HTERT RPE-1 (cell line): Measurements from ENCODE around the gene CEMIP.

Experiments used
- in situ Hi-C: fragments of 300-500 bp; cut with MboI; formaldehyde crosslinking; loops from 4 replicates; pipeline ENCODE4 v1.14.3; 2020; ENCODE audit warnings: low sequenced_read_pairs

CEMIP gene

DNA sequence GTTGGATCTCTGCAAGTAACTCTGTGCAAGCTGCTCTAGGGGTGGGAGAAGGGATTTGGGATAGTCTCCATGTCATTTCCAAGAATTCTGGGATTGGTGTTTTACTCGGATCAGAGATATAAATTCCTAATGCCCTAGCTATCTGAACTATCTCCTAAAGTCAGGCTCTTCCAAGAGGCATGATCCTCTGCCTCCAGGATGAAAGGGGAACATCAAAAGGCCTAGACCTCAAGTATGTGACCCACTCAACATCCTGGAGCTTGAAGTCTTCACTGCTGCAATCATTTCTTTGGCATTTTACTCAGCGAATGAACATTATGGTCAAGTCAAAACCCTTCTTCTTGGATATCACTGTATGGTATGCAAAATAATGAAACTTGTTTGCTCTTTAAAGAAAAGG lies 104.5 kb downstream of the CEMIP start:
- in situ Hi-C loops: no loop called here

DNA sequence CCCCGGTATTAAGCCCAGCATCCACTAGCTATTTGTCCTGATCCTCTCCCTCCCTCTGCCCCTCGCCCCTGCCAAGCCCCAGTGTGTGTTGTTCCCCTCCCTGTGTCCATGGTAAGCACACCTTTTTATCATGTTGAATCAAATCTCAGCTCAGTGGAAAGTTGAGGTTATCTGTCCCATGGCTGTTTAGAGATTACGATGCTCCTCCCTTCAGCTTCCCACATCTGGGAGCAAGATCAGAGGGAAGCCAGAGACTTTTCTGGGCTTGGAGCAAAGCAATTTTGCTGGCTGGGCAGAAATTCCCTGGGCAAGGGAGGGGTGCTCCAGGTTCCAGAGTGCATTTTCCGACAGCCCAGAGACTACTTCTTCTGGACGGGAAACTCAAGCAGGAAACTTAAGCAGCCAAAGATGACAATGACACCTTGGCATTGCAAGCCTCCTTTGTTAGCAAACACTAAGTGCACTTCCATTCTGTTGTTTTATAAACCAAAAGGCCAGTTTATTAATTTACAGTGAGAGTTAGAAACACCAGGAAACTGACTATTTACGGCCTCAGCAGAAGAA lies 105.9 kb downstream of the CEMIP start:
- in situ Hi-C loops: no loop called here

DNA sequence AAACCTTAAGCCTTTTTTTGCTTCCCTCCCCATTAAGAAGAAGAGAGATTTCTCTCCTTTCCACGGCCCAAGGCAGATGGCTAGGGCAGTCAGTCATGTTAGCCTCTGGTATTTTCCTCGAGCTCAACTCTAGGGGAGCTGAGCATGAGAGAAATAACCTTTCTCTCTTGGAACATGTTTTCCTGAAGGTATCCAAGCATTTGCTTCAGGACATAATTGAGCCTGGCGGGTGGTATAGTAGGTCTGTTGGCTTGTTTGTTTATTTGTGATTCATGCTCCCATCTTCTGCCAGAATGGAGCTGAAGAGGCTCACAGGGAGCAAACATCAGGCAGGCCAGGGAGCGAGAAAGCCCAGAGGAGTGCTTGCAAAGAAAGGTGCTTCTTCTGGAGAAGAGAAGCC lies 108.0 kb downstream of the CEMIP start:
- in situ Hi-C loops: no loop called here

DNA sequence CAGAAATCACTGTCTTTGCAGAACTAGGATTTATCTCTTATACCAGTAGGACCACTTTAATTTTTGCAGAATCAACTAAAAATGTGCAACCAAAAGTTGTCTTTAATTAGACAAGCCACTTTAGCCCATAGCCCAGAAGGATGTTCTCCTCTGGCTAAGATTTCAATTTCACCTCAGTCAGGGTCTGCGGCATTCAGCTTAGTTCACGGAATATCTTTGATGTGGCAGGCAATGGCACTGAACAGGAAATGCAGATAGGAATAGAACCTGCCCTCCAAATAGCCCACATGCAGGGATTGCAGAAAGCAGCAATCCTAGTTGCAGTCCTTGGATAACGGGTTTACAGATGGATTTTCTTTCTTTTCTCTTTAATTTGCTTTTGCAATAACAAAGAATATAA lies 109.7 kb downstream of the CEMIP start:
- in situ Hi-C loops: no loop called here

DNA sequence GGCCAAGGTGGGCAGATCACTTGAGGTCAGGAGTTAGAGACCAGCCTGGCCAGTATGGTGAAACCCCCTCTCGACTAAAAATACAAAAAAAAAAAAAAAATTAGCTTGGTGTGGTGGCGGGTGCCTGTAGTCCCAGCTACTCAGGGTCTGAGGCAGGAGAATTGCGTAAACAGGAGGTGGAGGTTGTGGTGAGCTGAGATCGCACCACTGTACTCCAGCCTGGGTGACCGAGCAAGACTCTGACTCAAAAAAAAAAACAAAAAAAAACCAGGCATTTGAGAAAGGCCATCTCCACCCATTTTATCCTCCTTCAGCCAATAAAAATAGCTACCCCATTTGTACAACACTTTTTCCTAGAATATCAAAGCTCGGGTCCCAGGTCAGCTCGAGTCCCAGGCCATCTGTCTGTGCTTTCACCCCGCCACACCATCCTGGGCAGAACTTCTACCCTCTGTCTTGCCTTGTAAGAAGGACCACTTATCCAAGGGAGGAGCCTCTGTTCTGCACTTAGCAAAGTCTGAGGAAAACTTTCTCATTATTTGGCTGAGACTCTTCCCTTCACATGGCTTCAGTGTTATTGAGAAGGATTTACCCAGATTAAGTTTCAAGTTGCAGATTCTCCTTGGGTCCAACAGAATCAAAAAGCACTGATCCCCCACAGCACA lies 111.3 kb downstream of the CEMIP start:
- in situ Hi-C loops: no loop called here

DNA sequence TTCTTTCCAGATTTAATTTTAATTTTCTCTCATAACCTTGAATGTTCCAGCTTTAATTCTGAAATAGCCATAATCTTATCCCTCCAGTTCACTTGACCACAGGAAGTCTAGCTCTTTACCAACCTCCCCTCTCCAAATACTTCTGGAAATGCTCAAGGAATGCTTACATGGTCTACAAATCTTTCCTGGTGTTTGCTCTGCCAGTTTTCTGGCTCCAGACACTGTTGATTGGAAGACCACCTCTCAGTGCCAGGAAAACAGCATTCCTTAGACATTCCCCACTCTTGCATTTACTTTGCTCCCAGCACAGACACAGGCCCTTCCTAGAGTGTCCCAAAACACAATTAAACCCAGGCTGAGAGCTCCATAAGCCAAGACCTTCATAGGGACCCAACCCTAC lies 111.8 kb downstream of the CEMIP start:
- in situ Hi-C loops: no loop called here

DNA sequence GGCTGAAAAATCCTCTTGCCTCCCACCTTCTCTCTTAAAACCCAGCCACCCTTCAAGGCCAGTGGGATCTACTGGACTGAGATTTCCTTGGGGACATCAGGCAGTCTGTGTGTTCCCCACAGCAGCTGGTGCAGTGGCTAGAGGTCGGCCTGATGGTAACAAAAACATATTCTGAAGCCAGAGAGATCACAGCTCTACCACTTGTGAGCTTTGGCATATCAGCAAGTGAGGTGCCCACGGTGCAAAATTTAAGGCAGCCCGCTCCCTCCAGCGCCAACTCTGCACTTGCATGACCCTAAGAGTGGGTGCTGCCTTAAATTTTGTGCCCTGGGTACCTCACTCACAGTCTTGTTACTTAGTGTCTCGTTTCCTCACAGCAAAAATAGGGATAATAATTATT lies 113.2 kb downstream of the CEMIP start:
- in situ Hi-C loops: no loop called here

DNA sequence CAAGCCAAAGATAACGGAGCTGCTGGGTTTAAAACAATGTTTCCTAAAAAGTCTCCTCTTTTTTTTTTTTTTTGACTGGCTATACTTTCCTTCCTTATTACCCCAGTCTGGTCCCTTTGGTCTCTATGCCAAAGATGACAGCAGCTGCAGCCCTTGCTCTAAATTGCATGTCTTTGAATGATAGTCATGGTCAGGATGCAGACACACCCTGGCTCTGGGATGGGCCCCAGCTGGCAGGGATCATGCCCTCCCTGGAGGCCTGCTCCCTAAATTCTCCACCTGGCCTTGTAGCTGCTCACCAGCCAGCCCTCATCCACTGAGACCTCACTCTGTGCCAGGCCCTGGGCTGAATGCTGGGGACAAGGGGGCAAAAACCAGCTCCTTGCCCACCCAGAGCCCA lies 114.6 kb downstream of the CEMIP start:
- in situ Hi-C loops: no loop called here

DNA sequence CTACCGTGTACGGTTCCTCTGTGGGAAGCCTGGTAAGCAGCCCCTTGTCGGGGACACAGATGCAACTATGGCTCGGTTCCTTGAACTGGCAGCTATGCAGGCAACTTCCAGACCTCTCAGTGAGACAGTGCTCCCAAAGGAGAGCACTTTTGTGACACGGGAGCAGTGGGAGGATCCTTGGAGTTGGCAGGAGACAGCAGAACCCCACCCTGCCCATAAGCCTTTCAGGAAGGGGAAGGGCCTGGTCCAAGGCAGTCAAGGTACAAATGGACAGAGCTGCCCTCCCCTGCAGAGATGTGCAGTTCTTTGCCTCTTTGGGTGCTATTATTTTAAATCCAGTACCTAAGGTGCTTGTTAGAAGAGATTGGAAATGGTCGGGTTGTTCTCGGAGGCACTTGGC lies 115.9 kb downstream of the CEMIP start:
- in situ Hi-C loops: no loop called here

DNA sequence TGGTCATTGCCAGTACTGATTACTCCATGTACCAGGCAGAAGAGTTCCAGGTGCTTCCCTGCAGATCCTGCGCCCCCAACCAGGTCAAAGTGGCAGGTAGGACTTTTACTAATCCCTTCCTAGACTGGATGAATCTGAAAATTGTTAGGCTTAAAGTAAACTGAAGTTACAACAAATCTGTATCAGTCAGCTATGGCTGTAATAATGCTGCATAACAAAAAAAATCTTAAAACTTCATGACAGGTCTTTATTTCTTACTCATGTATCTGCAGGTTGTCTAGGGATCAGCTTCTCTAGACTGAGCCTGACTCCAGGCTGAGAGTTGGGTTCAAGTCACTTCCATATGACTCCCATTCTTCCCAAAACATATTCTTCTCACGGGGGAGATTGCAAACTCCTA lies 116.8 kb downstream of the CEMIP start:
- in situ Hi-C loops: no loop called here

DNA sequence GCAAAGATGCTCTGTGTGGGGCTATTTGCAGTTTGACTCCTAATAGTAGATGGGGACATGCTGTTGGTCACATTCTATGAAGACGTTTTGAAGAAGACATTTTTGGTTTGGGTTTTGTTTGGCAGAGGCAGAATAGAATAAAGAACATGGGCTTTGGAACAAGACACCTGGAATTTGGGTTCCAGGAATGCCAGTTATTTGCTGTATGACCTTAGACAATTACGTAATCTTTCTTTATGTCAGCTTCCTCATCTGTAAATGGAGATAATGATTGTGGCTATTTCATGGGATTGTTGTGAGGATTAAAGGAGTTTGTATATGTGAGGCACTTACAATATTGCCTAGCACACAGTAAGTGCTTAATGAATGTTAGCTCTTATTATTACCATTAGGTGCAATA lies 118.9 kb downstream of the CEMIP start:
- in situ Hi-C loops: no loop called here

DNA sequence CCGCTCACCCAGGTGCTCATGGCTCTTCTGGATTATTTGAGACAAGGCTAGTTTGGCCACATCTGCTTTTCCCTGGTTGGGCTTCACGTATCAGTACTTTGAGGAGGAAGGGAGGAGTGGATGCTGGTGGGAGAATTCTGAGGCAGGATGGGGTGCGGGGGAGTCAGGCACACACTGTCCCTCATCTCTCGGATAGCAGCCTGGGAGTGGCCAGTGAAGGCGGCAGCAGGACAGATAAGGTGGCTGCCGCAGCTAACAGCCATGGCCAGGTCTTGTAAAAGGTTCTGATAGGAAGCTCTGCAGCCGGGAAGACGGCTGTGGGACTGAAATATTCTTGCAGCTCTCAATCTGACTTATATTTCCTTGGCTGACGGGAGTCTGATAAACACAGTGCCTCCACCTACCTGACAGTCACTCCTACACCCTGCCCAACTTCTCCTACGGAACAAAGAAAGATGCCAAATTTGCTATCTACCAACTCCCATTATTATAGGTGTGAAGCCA lies 123.2 kb downstream of the CEMIP start:
- in situ Hi-C loops: no loop called here

DNA sequence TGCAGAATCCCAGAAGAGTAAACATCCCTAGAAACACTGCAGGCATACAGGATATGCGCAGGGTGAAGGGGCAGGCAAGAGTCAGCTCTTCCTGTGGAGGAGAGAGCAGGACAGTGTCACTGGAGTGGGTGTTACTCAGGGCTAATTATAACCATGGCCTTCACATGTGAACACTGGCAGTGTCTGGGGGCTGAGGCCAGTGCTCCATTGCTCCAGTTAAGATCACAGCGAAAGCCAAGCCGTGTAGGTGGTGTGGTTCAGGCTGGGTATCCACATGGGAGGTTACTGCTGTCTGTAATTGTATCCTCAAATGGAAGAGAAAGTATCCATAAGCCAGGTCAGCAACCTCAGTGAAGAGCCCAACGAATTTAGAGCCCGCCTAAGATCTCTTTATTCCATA lies 125.8 kb downstream of the CEMIP start:
- in situ Hi-C loops: no loop called here

DNA sequence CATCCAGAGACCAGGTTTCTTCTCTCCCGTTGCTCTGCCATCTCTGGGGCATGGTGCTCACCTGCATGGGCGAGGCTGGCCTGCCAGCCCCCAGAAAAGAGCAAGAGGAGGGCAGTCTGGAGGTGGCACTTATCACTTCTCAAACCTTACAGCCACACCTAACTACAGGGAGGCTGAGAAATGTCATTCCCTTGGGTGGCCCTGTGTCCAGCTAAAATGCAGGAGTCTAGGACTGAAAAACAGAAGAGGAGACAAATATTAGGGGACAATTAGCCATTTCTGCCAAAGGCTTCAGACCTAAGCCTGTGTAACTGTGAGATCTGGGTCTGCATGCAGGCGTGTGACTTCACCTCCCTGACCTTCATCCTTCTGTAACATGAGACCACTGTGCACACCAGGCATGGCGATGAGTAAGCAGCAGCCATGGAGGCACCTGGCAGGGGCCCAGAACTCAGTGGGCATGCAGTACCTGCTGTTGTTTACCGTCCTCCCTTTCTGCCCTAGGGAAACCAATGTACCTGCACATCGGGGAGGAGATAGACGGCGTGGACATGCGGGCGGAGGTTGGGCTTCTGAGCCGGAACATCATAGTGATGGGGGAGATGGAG lies 127.1 kb downstream of the CEMIP start:
- in situ Hi-C loops: no loop called here

DNA sequence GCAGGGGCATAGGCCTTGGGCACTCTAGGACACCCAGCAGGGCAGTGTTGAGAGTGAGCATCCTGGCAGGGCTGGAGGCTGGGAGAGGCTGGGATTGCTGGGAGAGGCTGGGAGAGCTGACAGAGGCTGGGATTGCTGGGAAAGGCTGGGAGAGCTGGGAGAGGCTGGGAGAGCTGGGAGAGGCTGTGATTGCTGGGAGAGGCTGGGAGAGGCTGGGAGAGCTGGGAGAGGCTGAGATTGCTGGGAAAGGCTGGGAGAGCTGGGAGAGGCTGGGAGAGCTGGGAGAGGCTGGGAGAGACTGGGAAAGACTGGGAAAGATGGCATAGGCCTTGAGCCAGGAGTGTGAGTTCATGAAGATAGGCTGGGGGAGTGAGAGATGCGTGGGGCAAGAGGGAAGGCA lies 132.7 kb downstream of the CEMIP start:
- in situ Hi-C loops: no loop called here

DNA sequence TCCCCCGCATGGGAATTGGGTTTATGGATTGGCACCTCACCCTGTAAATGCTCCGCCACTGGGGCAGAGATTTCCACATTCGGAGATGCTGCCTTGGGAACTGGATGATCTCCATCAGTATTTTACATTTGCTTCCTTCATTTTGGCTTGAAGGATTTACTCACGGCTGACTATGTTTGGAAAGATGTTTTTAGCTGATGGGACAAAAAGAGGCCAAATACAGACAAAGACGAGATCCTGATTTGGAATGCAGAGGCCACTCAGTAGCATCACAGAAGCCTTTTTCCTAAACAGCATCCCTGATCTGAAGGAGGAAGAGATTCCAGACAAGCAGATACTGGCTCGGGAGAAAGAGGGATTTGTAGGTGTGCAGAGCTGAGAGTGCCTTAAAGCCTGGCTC lies 133.5 kb downstream of the CEMIP start:
- in situ Hi-C loops: no loop called here

DNA sequence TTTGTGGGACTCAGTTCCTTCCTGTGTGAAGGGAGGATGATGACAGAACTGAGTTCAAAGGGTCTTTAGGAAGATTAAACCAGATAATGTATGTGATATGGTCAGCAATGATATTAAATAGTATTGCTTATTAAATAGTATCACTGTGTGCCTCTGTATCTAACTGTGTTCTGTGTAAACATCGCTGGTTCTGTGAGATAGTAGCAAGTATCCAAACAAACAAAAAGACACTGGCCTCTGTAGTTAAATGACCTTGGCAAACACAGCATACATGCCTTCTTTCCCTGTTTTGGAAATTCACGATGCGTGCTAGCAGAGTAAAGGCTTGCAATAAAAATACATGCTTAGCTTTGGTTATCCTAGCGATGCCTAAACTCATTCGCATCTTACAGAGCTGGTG lies 134.4 kb downstream of the CEMIP start:
- in situ Hi-C loops: no loop called here

DNA sequence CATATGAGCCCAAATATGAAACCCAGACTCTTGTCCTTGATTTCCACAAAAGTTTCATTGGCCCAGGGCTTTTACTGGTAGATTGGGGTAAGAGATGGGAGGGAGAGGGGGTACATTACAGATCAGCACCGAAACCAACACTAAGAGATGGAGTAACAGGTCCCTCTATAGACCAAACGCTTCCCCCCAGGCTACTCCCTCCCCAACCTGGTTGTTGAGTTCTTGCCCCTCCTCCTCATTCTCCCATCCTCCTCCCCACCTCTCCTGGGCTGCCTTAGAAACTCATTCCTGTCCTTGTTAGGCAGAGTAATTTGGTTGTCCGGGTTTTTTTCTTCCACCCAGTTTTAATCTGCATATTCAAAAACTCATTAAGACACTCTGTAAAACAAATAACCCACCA lies 136.3 kb downstream of the CEMIP start:
- in situ Hi-C loops: no loop called here

DNA sequence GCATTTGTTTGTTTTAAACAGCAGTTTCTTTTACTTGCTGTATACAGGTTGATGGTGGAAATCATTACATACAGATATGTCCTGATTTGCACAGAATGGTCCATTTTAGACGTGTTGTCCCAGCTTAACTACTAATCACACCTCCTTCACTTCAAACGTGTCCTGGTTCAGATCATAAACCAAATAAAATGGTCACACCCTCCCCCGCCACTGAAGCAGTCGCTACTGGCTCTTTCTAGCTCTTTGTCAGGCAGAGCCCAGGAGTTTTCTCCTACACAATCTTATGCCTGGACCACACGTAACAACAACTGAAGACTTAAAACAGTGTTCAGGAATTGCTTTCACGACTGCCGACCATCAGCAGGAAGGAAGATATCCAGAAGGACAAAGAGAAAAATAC lies 136.9 kb downstream of the CEMIP start:
- in situ Hi-C loops: no loop called here

DNA sequence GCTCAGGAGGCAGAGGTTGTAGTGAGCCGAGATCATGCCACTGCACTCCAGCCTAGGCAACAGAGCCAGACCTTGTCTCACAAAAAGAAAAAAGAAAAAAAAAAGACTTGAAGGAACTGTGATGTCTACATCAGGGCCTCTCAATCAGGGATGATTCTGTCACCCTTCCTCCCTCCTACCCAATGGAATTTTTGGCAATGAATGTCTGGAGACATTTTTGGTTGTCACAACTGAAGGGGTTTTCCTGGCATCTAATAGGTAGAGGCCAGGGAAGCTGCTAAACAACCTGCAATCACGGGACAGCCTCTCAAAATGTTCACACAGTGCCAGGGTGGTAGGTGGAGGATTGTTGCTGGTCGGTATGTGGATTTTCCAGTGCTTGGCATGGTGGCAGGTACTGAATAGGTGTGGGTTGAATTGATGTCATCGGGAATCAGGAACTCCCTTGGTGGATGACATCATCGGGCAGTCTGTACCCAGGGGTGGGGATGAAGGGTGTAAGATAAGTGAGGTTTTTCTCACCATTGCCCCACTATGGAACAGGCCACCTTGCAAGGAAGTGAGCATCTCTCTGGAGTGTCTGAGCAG lies 139.1 kb downstream of the CEMIP start:
- in situ Hi-C loops: no loop called here

DNA sequence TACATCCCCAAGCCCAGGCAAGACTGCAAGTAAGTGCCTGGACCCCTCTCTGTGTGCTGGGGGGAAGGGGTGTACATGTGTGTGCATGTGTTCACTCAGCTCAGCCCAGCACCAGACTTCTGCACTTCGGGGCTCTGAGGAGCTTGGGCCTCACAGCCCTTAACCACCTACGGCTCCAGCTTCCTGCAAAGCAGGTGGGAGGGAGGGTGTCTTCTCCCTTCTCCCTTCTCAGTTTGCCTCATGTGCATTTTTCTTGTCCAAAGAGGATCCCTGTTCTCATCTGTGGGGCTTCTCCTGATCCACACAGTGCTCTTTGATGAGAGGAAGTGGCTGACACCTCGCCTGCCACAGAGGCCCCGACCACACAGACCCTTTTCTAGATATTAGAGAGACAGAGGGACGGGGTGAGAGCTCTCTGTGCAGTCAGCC lies 141.1 kb downstream of the CEMIP start:
- in situ Hi-C loops: no loop called here

DNA sequence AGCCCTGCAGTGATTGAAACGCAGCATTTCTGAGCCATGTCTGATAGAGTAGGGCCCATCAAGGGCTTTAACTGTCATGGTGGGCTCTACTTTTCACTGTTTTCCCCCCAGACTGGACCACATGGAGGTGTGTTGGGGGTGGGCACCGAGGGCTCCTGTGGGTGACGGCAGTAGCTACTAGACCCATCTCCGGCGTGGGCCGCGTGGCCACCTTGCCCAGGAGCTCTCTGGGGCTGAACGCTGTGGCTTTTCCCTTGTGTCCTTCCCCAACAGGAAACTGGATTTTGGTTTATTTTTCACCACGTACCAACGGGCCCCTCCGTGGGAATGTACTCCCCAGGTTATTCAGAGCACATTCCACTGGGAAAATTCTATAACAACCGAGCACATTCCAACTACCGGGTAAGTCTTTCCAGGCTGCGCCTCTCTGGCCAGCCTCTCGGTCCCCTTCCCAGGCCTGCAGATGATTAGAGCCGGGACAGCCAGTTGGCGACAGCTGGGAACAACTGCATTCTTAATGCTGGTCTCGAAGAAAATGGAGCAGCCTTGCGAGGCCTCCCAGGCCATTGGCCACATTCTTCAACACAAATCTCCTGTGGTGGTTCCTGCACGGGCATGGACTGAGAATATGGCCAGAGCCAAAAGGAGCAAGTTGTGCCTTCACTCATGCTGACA lies 142.7 kb downstream of the CEMIP start:
- in situ Hi-C loops: no loop called here
